GM19328 (cell line): ENCODE data around the gene SH3RF3.

Experiments
- ATAC-seq: cut with Tn5 transposase; IDR thresholded peaks from one replicate; pipeline ENCODE4 v1.9.1; 2021; ENCODE audit warnings: mild to moderate bottlenecking, moderate library complexity; ENCODE audit not compliant: unreplicated experiment

Gene SH3RF3

DNA sequence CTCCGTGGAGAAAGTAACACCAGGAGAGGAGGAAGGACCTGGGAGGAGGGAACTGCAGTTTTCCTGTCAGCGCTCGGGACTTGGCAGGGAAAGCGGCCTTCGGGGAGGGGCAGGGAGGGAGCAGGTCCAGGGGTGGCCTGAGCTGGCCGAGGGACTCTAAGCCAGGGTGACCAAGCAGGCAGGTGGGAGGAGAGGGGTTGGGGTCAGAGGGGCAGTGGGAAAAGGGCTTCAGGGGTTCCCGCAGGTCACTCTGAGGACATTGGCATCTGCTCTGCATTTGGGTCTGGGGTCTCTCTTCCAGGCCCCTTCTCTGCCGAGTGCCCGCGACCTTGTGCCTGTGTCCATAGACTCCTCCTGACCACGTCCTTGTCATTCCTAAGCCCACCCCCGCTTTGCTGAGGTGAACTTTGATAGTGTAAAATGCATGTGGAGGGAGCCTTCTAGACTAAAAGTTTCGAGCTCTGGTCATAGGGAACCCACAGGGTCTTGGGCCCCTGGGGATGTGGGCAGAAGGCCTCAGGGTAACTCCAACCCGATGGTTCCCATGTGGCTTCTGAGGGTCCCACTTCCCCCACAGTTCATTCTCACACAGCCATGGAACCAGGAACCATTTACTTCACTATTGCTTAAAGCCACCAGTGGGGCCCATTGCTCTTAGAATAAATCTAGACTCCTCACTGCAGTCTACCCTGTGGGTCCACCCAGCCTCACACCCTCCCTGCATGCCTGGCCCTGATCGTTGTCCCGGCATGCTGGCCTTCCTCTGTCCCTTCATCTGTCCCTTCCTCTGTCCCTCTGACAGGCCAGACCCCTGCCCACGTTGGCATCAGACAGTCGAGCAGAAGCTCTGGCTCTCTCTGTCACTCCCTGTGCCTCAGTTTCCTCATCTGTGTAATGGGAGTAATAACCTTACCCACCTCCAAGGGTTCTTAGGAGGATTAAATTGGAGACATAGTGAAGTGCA, 255.6 kb downstream of the SH3RF3 start:
- no peak for ATAC-seq

DNA sequence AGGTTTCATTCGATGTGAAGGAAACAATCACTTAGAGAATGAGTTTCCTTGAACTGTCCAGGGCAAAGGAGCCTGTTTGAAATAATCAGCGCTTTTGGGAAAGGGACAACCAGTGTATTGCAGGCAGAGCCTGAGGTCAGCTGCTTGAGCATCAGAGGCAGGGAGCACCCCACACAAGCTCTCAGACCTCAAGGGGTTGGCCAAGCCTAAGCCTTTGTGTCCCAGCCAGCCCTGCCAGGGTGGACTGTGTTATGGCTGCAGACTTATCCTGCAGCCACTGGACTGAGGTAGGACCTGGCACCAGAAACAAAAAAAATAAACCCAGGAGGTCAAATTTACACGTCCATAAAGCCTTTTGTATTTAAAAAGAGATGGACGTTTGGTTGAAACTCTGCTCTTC, 256.5 kb downstream of the SH3RF3 start:
- ATAC-seq = no peak

DNA sequence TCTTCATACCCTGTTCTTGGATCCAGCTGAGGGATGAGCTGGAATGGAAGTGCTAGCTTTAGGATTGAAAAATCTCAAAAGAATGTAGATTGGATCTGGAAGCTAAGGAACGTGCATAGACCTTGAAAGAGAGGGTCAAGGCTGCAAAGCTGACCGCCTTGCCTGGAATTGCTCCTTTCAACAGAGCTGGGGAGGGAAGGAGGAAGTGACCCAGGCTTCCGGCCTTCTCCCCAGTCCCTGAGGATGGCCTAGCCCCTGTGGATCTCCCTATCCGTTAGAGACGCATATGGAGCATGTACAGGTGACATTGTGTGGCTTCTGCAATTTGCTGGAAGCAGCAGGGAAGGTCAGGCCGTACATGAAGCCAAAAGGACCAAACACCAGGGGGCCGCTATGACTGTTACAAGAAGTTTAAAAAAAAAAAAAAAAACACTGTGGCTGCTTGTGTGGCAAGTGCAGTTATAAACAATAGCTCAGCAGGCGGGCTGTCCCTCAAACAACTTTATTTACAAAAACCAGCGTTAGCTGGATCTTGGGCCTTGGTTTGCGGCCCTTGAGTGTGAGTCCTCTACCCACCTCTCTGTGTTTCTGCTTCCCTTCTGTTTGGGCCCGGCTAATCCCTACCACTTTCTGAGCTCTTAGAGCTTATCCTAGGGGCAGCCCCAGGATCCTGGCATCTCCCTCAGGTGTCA, 257.1 kb downstream of the SH3RF3 start:
- no peak for ATAC-seq

DNA sequence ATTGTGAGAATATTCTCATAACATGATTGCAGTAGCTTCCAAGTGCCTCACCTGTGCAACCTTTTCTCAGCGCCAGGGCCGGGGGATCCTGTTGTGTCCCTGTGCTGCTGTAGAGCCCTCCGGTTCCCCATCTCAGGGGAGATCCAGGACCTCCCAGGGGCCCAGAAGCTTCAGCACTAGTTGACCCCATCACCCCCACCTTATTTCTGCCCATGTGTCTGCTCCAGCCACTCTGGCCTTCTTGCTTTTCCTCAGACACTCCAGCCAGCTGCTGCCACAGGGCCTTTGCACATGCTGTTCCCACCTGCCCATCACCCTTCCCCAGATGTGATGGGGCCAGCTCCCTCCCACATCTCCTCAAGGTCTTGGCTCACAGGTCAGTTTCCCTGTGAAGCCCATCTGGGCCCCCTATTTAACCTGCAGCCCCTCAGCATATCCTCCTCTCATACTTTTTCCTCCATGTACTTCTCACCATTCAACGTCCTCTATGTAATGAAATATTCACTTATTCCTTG, 258.3 kb downstream of the SH3RF3 start:
- ATAC-seq = no peak

DNA sequence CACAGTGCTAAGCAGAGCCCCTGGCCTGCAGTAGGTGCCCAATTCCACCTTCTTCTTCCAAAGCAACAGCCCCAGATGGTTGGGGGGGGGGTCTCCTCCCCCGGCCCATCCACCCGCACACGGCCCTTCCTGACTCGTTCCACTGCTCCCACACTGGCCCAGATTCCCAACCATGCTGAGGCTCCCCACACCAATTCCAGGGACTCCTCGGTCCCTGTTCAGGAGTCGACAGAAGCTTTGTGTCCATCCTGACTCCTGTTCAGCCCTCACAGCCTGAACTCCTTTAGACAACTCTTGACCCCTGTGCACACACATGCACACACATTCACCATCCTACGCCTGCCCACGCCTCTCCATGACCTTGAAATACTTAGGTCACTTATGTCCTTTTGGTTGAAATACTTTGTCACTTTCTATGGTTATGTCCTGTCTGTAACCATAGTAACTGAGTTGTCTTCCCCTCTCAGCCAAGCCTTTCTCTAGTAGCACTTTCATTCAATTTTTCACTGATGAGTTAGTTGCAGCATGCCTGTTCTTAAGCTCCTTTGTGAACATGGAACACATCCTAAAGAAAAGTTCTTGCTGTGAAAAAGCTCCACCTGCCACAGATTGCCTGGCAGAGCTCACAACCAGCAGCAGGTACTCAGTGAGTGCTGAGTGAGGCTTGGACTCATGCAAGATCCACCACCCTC, 258.9 kb downstream of the SH3RF3 start:
- no peak for ATAC-seq

DNA sequence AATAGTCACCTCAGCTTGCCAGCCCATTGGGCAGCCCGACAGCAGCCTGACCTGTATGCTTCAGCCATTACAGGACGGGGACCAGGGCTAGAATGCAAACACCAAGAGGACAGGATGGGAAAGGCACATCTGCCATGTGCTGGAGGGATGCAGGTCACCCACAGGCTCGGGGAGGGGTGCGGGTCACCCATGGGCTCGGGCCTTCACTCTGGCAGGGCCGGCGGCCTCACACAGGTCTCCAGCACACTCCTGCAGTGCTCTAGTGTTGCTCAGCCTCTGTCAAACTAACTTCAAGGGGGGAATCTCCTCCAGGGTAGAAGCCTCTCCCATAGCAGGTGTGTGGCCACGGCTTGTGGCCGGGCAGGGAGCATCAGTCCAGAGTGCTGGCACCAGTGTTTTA, 262.2 kb downstream of the SH3RF3 start:
- ATAC-seq = no peak

DNA sequence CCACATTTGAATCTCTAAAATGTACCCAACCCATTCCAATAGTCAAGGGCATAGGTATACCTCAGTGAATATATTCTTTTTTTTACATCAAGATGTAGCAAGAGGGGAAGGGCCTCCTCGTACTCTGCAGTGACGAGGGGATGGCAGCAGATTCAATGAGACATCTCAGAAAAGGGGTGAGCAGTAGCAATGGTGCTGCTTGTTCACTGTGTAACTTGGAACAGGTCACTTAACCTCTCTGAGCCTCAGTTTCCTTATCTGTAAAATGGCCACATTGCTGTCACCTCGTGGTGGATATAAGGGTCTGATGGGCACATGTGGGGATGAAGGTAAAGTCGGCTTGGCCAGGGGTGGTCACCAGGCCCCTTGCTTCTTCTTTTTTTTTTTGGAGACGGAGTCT, 263.1 kb downstream of the SH3RF3 start:
- no peak for ATAC-seq

DNA sequence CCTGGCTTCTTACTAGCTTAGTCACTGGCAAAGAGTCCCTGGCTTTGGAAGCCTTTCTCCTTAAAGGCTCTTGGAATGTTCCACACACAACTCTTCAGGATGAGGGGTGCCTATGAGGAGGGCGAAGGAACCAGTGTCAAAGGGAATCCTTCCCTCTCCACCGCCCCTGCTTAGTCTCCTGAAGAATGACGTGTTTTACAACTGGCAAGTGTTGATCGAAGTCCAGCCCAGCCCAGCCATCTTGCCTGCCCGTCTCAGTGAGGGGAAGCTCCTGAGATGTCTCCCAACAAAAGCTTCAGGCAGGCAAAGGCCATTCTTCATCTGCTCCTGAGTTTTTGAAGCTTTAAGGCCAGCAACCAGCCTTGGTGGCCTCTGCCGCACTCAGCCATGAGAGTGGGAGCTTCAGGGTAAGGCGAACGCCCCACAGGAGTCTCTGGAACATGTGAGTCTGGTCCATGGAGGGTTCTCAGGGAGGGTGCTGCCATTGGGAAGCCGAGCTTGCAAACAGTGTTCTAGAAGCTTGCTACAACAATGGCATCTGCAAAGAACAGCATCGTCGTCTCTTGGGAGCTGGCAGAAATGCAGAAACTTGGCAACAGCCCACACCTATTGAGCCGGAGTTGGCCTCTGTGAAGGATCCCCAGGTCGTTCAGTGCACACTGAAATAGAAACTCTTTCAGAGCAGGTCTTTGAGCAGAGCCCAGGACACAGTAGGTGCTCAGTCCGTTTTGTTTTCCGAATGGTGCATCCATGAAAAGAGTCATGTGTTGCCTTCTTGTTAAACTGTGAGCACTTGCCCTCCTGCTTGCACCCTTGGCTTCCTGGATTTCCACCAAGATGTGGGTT, 264.0 kb downstream of the SH3RF3 start:
- no peak for ATAC-seq

DNA sequence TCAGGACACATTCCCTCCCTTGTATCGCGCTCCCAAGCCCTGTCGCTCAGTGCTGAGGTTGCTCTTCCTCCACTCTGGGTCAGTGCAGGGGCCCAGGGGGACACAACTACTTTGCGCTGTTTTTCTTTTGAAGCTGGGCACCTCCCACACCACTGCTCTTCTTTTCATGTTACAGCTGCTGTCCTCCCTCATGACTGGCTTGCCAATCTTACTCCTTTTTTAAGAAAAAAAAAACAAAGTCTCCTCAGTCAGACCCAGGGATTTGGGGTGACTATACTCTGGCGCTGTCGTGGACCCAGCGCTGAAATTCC, 264.6 kb downstream of the SH3RF3 start:
- no peak for ATAC-seq

DNA sequence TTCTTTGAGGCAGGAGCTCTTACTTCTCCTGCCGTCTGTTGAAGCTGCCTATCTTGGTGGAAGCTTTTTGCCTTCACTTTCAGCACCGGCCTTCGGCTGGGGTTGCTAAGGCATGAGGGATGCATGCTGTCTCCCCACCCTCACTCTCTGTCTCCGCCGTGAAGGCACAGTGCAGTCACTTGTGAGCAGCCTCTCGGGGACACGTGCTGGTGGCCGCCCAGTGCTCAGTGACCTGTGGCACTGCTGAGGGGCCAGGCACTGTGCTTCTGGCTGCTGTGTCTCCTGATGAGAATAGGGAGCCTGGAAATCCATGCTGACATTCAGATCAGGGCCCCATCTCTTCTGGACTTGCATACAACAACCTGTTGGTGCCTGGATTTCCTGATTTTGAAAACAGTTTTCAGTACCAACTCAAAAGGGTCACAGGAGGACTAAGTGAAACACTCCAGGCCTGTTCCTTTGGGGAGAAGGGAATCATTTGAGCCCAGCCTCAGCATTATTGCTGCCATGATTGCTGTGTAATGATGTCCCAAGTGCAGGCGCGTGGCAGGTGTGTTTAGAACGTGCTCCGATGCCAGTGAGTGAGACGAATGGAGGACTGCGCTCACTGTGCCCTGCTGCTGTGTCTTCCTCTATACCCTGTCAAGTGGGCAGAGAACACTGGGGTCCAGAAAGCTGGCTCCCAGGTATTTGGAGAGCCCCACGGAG, 266.6 kb downstream of the SH3RF3 start:
- no peak for ATAC-seq

DNA sequence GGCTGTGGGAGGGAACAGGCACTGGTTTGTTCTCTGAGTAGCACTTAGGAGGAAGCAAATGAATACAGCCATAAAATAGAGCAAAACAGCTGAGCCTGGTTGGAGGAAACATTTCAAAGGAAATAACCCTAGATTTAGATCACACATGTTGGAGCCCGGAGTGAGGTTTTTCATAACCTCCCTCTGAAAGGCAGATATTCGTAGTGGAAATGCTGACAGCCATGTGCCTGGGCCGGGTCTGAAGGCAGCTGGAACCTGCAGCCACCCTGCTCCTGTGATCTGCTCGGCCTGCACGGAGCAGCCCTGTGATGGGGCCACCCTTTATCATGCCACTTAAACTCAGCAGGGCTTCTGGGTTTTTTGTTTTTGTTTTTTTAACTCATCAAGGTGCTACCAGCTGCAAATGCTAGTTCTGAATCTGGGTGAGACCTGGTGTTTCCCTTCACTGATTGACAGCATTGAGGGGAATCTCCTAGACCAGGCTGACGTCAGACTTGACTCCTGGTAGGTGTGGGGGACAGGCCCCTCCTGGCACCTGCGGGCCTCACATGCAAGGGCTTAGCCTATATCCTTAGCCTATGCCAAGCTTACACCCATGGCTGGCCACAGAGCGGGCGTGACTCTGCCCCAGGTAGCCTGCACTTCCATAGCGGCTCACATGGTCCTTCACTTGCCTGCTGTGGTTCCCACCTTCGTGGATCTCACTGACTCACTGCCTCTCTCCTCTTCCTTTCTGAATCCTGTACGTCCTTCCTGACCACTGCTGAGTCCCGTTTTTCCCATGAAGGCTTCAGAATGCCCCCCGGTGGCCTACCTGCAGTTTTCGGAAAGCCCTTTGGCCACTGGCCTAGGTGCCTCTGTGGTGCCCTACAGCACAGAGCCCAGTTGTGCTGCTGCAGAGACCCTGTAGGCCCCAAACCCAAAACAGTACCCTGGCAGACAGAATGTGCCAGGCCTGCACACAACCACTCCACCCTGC, 267.5 kb downstream of the SH3RF3 start:
- ATAC-seq = no peak

DNA sequence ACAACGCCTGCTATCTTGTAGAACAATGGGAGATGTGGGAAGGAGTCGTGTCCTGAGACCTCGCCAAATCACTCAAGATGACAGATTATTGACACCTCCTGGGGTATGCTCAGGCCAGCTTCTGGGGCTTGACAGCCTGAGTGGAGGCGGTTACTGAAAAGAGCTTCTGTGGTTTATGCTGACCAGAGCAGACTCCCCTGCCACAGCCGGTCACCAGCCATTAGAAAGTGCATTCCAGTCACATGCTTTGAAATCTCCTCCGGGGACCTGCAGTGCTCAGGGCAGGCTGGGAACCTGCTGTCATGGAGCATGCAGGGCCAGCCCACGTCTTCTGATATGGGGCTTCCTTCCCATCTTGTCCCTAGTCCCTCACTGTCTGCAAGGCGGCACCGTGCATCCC, 268.9 kb downstream of the SH3RF3 start:
- no peak for ATAC-seq

DNA sequence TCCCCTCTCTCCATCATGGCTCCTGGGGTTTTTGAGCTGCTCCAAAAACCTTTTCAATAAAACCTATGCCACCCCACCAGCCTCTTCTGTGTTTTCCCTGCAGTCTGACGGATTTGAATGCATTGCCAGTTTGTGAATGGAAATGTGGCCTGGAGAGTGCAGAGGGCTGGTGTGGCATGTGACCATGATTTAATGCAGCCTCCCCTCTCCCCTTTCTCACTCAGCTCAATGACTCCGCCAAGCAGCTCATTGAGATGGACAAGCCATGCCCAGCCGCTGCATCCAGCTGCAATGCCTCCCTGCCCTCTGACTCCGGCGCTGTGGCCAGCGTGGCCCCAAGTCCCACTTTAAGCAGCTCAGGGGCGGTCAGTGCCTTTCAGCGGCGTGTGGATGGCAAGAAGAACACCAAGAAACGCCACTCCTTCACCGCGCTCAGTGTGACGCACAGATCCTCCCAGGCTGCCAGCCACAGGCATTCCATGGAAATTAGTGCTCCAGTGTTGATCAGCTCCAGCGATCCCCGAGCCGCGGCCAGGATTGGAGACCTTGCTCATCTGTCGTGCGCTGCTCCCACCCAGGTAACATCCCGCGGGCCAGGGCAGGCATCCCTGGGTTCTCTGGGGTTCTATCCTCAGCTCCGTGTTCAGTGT, 269.5 kb downstream of the SH3RF3 start:
- ATAC-seq = no peak

DNA sequence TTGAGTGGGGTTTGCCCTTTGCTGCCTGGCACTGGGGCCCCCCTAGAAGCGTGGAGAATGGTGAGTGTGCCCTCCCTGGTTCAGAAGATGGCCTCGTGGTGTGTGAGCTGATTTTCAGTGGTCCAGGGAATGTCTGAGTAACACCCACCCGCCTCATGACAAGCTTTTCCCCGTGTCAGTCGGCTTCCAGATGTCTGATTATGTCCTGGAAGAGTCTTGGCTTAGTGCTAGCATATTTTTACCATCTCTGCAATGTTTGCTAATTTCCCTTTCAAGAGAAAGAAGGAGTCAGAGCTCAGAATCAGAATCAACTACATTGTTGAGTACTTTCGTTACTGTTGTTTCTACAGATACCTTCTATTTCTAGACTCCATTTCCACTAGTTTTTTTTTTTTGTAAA, 270.1 kb downstream of the SH3RF3 start:
- no peak for ATAC-seq

DNA sequence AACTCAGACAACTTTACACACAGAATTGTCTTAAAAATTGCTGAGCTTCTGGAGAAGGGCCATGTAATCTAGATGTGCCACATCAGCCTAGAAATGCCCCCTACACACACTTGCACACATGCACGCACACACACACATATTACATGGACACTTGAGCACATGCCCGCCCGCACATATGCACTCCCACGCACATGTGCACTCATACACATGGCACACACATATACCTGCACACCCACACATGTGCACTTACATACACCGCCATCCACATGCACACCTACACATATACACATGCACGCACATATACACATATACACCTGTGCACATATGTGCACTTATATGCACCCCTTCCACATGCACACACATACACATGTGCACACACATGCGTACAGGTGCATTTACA, 271.1 kb downstream of the SH3RF3 start:
- ATAC-seq = no peak

DNA sequence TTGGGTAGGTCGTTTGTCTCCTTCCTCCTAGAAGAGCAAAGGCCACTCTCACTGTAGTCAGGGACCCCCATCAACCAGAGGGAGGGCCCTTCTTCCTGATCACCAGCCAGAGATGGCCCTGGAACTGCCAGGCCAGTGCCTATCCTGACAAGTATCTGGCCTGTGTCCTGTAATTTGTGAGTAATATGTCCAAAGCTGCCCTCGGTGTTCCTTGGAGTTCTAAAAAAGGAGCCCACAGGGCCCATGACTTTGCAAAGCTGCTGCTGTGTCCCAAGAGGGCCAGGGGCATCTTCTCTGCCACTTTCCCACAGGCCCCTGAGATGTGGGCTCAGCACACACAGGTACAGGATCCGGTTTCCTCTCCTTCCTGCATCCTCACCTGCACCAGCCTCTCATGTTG, 272.4 kb downstream of the SH3RF3 start:
- ATAC-seq = no peak

DNA sequence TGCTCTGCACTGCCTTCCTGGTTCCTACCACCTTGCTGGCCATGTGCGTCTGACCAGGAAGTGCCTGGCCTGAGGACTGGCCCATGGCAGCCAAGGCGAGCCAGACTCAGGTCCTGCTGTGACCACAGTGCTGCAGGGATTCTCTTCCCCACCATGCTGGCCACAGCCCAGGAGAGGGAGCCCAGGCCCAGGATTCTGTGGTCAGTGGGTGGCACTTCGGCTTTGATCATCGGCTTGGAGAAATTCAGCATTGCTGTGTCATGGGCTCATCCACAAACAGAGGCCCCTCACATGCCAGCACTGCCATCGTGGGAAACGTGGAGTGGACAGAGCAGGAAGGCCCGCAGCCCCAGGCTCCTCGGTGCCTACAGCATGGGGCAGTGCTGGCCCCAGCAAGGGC, 273.2 kb downstream of the SH3RF3 start:
- ATAC-seq = no peak
